GM13976 (cell line): ENCODE measurements around the gene RASGEF1C.
"Not testable (repeated sequence)": the region's sequence is repeated elsewhere in the genome, so short reads cannot be mapped to it uniquely, and the experiment has no call there.

ENCODE experiments used
- DNase-seq: peaks from one replicate; pipeline ENCODE4 v3.0.0; 2012; ENCODE audit warnings: low spot score
- in situ Hi-C: fragments of 300-500 bp; cut with MboI; formaldehyde crosslinking; loops from one replicate; pipeline ENCODE4 v1.12.0; 2022; ENCODE audit warnings: low sequenced_read_pairs, mixed read lengths, inconsistent platforms; ENCODE audit not compliant: unreplicated experiment
- TF ChIP-seq, protein P1 (sequence below): IDR thresholded peaks from 2 replicates; pipeline ENCODE4 v1.5.1; 2012; ENCODE audit warnings: borderline replicate concordance, mild to moderate bottlenecking; ENCODE audit not compliant: insufficient read depth; ENCODE audit errors: extremely low read depth, missing control alignments, control extremely low read depth

Gene RASGEF1C

DNA sequence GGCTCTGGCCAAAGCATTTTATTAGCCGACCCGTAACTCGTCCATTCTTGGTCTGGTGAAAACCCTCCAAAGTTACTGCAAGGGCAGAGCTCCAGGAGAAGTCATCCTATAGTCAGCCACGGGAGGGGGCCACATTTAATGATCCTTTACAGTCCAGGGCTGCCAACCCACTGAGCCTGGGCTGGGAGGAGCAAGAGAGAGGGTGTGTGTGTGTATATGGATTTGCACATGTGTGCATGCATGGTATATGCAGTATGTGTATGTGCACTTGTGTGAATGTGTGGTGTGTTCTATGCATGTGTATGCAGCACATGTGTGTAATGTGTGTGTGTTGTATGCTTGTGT is 4.2 kb upstream of the RASGEF1C start:
- DNase-seq = no peak
- TF ChIP-seq, protein P1, sequence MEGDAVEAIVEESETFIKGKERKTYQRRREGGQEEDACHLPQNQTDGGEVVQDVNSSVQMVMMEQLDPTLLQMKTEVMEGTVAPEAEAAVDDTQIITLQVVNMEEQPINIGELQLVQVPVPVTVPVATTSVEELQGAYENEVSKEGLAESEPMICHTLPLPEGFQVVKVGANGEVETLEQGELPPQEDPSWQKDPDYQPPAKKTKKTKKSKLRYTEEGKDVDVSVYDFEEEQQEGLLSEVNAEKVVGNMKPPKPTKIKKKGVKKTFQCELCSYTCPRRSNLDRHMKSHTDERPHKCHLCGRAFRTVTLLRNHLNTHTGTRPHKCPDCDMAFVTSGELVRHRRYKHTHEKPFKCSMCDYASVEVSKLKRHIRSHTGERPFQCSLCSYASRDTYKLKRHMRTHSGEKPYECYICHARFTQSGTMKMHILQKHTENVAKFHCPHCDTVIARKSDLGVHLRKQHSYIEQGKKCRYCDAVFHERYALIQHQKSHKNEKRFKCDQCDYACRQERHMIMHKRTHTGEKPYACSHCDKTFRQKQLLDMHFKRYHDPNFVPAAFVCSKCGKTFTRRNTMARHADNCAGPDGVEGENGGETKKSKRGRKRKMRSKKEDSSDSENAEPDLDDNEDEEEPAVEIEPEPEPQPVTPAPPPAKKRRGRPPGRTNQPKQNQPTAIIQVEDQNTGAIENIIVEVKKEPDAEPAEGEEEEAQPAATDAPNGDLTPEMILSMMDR = no peak
- in situ Hi-C loops = no loop called here

DNA sequence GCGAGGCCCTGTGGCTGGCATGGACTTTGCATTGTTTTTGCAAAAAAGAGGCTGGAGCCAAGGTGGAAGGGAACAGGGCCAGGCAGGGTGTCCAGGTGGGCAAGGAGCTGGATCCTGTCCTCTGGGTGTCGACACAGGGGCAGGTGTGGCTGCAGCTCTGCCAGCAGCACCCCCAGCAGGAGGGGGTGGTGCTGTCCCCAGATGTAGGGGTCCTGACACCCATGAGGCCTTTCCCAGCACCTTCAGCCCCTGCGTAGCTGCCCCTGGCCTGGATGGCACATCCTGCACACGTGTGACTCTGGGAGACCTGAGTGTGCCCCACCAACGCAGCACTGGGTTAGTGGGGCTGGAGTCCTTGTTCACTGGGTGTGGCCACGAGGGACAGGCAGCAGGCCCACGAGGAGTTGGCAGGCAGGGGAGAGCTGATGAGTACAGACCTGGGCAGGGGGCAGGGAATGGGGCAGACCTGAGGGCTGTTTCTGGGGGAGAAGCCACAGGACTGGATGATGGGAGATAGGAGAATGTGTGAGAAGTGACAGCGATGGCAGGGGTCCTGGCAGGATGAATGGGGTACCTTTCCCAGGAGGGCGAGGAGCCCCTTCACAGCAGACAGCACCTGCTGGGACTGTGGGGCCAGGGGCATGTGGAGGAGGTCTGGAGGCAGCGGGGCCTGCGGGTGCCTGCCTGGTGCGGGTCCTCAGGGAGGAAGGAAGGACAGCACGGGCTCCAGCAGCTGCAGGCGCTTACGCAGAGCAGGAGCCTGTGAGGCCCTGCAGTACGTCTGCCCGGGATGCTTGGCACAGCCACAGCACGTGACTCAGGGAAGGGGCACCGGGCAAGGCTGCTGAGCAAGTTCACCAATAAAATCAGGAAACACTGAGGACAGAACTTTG is 3.6 kb upstream of the RASGEF1C start:
- TF ChIP-seq, protein P1 = no peak
- in situ Hi-C loops = no loop called here
- no peak for DNase-seq

DNA sequence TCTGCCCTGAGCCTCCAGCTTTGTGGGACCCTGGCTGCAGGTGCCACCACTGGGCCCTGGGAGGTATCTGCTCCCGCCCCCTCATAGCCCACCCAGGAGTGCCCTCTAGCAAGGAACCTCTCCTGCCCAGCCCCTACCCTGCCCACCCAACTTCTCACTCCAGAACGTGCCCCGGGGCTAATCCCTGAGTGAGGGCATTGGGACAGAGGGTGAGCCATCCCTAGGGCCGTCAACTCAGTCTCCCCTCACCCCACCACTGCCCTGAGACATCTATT is 2.7 kb upstream of the RASGEF1C start:
- in situ Hi-C loops = no loop called here
- TF ChIP-seq, protein P1 = no peak
- no peak for DNase-seq

DNA sequence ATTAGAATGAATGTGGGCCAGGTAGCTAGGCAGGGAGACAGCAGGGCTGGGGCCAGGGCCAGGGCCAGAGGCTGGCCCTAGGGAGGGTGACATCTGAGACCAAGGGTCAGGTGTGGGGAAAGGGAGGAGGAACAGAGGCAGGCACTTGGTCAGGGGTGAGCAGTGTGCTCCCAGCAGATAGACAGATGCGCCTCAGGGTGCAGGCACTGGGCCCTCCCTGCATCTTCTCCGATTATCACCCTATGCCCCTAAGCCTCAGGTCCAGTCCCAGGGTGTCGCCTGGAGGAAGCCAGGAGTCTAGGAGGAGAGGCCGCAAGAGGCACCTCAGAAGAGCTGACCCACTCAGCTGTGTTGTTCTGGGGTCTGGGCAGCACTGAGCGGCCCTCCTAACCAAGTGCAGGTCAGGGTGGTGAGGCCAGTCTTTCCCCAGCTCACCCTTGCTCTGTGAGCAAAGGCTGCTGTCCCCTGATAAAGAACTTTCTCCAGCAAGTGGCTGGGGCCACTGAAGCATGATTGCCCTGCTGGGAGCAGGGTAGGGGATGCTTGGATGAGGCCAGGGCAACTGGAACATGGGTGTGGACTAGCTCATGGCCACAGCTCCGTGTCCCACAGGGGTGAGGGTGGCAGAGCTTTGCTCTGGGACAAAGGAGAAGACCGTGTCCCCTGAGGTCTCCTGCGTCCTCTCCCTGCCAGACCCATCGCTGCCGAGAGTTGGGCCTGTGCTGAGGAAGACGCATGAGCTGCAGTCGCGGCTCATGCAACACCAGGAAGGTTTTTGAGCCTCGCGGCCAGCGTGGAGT is 2.1 kb upstream of the RASGEF1C start:
- no peak for DNase-seq
- TF ChIP-seq, protein P1 = no peak
- in situ Hi-C loops = no loop called here

DNA sequence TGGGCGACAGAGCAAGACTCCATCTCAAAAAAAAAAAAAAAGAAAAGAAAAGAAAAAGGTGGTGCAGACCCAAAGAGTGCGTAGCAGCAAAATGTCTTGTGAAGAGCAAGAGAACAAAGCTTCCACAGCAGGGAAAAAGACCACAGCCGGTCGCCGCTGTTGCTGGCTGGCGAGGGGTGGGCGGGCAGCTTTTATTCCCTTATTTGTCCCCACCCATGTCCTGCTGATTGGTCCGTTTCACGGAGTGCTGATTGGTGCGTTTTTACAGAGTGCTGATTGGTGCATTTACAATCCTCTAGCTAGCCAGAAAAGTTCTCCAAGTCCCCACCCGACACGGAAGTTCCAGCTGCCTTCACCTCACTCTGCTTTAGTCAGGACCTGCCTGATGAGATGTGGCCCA is 1.1 kb upstream of the RASGEF1C start:
- in situ Hi-C loops, DNase-seq: not testable (repeated sequence)

DNA sequence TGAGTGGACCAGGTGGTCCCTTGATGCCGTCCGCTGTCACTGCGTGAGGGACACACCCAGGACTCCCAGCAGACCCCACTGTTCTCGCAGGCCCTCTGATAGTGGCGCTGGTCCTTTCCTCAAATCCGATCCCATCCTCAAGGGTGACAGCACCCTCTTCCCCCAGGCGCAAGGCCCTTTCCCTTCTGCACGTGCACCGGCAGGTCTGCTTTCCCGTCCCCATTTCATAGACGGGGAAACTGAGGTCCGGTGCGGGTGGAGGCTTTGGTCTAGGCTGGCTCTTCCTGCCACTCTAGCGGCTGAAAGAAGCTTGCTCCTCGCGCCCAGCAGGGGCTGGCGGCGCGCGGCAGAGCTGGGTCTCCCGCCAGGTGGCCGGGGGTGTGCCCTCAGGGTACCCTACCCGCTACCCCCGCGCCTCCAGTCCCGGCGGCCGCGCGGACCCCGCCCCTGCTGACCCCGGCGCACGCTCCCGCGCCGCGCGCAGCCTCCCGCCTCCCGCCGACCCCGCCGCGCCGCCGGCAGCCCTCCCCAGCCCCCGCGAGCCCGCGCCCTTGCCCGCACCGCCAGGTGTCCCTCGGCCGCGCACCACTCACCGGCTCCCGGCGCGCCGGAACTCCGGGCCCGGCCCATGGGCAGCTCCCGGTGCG is 453 bp downstream of the RASGEF1C start:
- in situ Hi-C loops = no loop called here
- TF ChIP-seq, protein P1 = no peak
- no peak for DNase-seq

DNA sequence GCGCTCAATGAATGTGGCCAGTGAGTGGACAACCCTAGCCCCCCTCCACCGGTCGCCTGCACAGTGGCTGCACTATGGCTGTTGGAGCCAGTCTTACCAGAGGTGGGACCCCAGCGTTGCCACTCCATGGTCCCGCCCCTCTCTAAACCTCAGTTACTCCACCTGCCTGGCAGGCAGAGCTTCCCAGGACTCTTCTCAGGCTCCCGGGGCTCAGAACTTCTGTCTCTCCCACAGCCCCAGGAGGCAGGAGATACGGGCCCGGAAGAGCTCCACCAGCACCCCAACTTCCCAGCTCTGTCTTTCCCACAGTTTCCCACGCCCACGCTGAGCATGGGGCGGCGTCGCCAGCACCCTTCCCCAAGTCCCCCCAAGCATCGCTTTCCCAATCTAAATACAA is 975 bp downstream of the RASGEF1C start:
- TF ChIP-seq, protein P1 = no peak
- in situ Hi-C loops = no loop called here
- no peak for DNase-seq
